Peyer's patch (tissue), 4 donors: Measurements from ENCODE around the gene ZNF496.
"Not testable (repeated sequence)": the region's sequence is repeated elsewhere in the genome, so short reads cannot be mapped to it uniquely, and the experiment has no call there.

Experiments
- POLR2A ChIP-seq, 2 donors: fragments of 450-650 bp; IDR thresholded peaks; one replicate each; pipeline ENCODE4 v1.5.1; 2017; ENCODE audit warnings: antibody characterized with exemption in 2 of 2, mild to moderate bottlenecking in 2 of 2, moderate library complexity in 2 of 2
- TF ChIP-seq, protein P1 (sequence below), 6 experiments: fragments of 450-650 bp in 4 of 6; fragments of 200-600 bp in 2 of 6; sonication (generic) in 1 of 6; IDR thresholded peaks; one replicate each; pipeline ENCODE4 v1.5.1; 2017 to 2019; ENCODE audit warnings: antibody characterized with exemption in 6 of 6, mild to moderate bottlenecking in 3 of 6, moderate library complexity in 1 of 6

DNA sequence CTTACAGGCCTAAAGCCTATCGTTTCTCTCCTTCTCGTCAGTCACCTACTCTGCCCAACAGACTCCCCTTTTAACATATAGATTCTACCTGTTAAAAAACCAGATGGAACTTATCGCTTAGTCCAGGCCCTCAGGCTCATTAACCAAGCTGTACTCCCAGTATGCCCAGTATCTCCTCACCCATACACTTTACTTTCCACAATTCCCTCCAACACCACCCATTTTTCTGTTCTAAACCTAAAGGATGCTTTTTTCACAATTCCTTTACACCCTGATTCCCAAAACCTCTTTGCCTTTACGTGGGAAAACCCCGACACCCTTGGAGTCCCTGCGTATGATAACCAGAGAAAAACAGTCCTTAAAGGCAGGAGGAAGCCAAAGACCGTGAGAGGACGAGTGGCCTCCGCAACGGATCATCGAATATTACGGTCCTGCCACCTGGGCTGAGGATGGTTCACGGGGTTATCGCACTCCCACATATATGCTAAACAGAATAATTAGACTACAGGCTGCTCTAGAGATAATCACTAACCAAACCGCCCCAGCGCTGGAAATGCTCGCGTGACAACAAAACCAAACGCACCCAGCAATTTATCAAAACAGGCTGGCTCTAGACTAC lies 42.3 kb downstream of the ZNF496 start:
- TF ChIP-seq, protein P1, sequence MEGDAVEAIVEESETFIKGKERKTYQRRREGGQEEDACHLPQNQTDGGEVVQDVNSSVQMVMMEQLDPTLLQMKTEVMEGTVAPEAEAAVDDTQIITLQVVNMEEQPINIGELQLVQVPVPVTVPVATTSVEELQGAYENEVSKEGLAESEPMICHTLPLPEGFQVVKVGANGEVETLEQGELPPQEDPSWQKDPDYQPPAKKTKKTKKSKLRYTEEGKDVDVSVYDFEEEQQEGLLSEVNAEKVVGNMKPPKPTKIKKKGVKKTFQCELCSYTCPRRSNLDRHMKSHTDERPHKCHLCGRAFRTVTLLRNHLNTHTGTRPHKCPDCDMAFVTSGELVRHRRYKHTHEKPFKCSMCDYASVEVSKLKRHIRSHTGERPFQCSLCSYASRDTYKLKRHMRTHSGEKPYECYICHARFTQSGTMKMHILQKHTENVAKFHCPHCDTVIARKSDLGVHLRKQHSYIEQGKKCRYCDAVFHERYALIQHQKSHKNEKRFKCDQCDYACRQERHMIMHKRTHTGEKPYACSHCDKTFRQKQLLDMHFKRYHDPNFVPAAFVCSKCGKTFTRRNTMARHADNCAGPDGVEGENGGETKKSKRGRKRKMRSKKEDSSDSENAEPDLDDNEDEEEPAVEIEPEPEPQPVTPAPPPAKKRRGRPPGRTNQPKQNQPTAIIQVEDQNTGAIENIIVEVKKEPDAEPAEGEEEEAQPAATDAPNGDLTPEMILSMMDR (IDR thresholded peaks at IDR 0.05) = not testable (repeated sequence)
- TF ChIP-seq POLR2A (IDR thresholded peaks at IDR 0.05) = not testable (repeated sequence)
